Smooth muscle cell (in vitro differentiated cells): ENCODE data around the gene OGDH. TPM values are rescaled to one million over a fixed set of nuclear protein-coding genes. Genes with fewer than 3 reads are reported as not detected.
A peak's percentile ranks its signal among the peaks of the same experiment; 100 is the strongest.

Experiments used
- DNase-seq: peaks from one replicate; lab custom pipeline; 2025; ENCODE audit not compliant: unreplicated experiment; lab: John Stamatoyannopoulos, UW
- H2AFZ ChIP-seq: fragments of 200-600 bp; sonication (generic); 2 replicates; pipeline ENCODE4 v1.6.0; 2016; ENCODE audit warnings: antibody characterized with exemption, low read depth, mild to moderate bottlenecking
- H3F3A ChIP-seq: fragments of 200-600 bp; sonication (generic); 2 replicates; pipeline ENCODE4 v1.6.0; 2017; ENCODE audit warnings: antibody characterized with exemption, low read depth
- H3K27ac ChIP-seq: fragments of 200-600 bp; sonication (generic); 2 replicates; pipeline ENCODE4 v1.5.1; 2016; ENCODE audit warnings: low read depth, mild to moderate bottlenecking
- H3K27me3 ChIP-seq: fragments of 200-600 bp; sonication (generic); 2 replicates; pipeline ENCODE4 v1.6.1; 2016; ENCODE audit warnings: low read depth, mild to moderate bottlenecking
- H3K36me3 ChIP-seq: fragments of 200-600 bp; sonication (generic); 2 replicates; pipeline ENCODE4 v1.5.1; 2016; ENCODE audit warnings: low read depth
- H3K4me1 ChIP-seq: fragments of 200-600 bp; sonication (generic); 2 replicates; pipeline ENCODE4 v1.5.1; 2016; ENCODE audit warnings: low read depth
- H3K4me2 ChIP-seq: fragments of 200-600 bp; sonication (generic); 2 replicates; pipeline ENCODE4 v1.6.0; 2016; ENCODE audit warnings: mild to moderate bottlenecking
- H3K4me3 ChIP-seq: fragments of 200-600 bp; sonication (generic); 2 replicates; pipeline ENCODE4 v1.5.1; 2016; ENCODE audit warnings: mild to moderate bottlenecking
- H3K79me2 ChIP-seq: fragments of 200-600 bp; sonication (generic); 2 replicates; pipeline ENCODE4 v1.6.0; 2016; ENCODE audit warnings: low read depth, mild to moderate bottlenecking
- H3K9ac ChIP-seq: fragments of 200-600 bp; sonication (generic); 2 replicates; pipeline ENCODE4 v1.6.0; 2016; ENCODE audit warnings: low read depth
- H3K9me3 ChIP-seq: fragments of 200-600 bp; sonication (generic); replicated peaks from 2 replicates; pipeline ENCODE4 v1.5.1; 2016; ENCODE audit warnings: low read depth
- H4K20me1 ChIP-seq: fragments of 200-600 bp; sonication (generic); 2 replicates; pipeline ENCODE4 v1.6.0; 2016; ENCODE audit warnings: low read depth
- CTCF ChIP-seq: fragments of 200-600 bp; sonication (generic); IDR thresholded peaks from 2 replicates; pipeline ENCODE4 v1.5.1; 2017; ENCODE audit warnings: borderline replicate concordance, mild to moderate bottlenecking, antibody characterized with exemption; ENCODE audit not compliant: insufficient read depth, poor library complexity, severe bottlenecking
- WGBS: methylation state at CpG from one replicate; pipeline ENCODE4 v1.1.7; 2016; ENCODE audit warnings: low lambda C conversion rate; 5-methylcytosine and 5-hydroxymethylcytosine counted together
- polyA plus RNA-seq: library from polyadenylated mRNA; unstranded; fragments of >200 nt; fragmentation: Nextera tagmentation; extraction: Ambion mirVana; gene quantifications from 2 replicates; pipeline ENCODE4 v1.2.1, GENCODE V29; 2016
- total RNA-seq: library from RNA; depleted of rRNA; stranded (reverse); fragments of >200 nt; gene quantifications from 2 replicates; pipeline ENCODE4 v1.2.3, GENCODE V29; 2014

Gene OGDH
- total and polyA plus RNA-seq, 2 experiments from 2014 or later = 32.6 to 34.2 TPM

DNA sequence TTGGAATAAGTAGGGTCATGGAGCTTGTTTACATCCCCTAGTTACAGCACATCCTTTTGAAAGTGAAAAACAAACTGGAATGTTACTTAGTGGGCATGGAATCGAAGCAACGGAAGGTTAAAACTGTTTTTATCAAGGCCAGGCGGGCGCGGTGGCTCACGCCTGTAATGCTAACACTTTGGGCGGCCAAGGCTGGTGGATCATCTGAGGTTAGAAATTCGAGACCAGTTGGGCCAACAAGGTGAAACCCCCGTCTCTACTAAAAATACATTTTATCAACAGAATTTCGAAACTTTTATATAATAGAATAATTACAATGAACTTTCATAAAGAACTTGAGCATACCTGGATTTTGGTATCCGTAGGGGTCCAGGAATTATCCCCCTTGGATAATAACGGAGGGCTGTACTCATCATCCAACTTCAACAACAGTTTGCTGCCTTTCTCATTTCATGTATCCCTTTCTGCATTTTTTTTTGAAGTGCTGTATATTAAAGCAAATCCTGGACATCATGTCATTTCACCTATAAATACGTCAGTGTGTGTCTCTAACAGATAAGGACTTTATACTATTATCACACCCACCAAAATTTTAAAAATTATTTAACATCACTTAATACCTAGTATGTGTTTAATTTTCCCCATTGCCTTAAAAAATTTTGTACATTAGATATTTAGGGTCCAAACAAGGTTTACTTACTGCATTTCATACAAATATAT lies 23.1 kb upstream of the OGDH start:
- H4K20me1 ChIP-seq = no peaks in the 10 kb centered on the region
- no peak overlapping the region for H3K9ac ChIP-seq
- no peaks in the 10 kb centered on the region for H3K36me3 ChIP-seq
- H3K27ac ChIP-seq = peak overlapping the region; percentile 90
- peak overlapping the region; percentile 71 for H3K4me3 ChIP-seq
- no peaks in the 10 kb centered on the region for H3K27me3 ChIP-seq
- H2AFZ ChIP-seq = no peak overlapping the region
- DNase-seq = no peak
- peaks cover 14% of the 10 kb centered on the region for H3K4me1 ChIP-seq
- TF ChIP-seq CTCF = no peak
- WGBS = 94% methylated on average over 13 of the region's 13 CpGs
- peak overlapping the region; percentile 87 for H3K4me2 ChIP-seq
- no peaks in the 10 kb centered on the region for H3K9me3 ChIP-seq
- H3F3A ChIP-seq = no peaks in the 10 kb centered on the region
- peaks cover 16% of the 10 kb centered on the region for H3K79me2 ChIP-seq

DNA sequence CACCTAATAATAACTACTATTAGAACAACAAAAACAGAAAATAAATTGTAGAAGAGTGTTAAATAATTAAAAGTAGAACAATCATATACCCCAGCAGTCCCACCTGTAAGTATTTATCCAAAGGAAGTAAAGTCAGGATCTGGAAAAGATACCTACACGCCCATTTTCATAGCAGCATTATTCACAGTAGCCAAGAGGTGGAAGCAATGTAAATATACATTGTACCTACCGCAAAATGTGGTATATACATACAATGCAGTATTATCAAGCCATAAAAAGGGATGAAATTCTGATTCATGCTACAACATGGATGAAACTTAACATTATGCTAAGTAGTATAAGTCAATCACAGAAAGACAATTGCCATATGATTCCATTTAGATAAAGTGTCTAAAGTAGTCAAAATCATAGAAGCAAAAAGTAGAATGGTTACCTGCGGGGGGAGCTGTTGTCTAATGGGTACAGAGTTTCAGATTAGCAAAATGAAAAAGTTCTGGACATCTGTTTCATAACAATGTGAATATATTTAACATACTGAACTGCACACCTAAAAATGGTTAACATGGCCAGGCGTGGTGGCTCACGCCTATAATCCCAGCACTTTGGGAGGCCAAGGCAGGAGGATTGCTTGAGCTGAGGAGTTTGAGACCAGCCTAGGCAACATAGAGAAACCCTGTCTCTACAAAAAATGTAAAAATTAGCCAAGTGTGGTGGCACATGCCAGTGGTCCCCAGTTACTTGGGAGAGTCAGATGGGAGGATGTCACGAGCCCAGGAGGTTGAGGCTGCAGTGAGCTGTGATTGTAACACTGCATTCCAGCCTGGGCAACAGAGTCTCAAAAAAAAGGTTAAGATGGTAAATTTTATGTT lies 18.4 kb upstream of the OGDH start:
- no peak for DNase-seq

DNA sequence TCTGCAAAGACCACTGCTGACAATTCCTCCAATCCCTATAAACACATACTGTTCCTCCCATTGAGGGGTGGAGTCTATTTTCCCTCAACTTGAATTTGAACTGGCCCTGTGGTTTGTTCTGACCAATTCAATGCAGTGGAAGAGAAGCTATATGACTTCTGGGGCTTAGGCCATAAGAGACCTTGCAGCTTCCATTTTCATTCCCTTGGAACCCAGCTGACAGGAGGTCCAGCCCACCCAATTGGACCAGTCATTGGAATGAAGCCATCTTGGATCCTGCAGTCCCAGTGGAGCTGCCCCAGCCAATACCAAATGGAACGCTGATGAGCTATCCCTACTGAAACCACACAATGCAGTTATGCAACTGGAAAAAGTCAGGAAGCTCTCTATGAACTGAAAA lies 15.5 kb upstream of the OGDH start:
- no peaks in the 10 kb centered on the region for H4K20me1 ChIP-seq
- H3K79me2 ChIP-seq = no peaks in the 10 kb centered on the region
- H3K9ac ChIP-seq = no peak overlapping the region
- no peaks in the 10 kb centered on the region for H3K36me3 ChIP-seq
- no peak for DNase-seq
- H3K9me3 ChIP-seq = no peaks in the 10 kb centered on the region
- no peaks in the 10 kb centered on the region for H3K4me1 ChIP-seq
- H3K27me3 ChIP-seq = no peaks in the 10 kb centered on the region
- no peak overlapping the region for H2AFZ ChIP-seq
- no peaks in the 10 kb centered on the region for H3F3A ChIP-seq
- TF ChIP-seq CTCF = no peak
- H3K4me2 ChIP-seq = no peak overlapping the region
- H3K27ac ChIP-seq = no peak overlapping the region
- H3K4me3 ChIP-seq = no peak overlapping the region
- 96% methylated on average over 1 of the region's 1 CpG for WGBS

More for the DNA sequence above, 18.4 kb upstream of the OGDH start:
- no peaks in the 10 kb centered on the region for H3K79me2 ChIP-seq
- H3K27ac ChIP-seq = no peak overlapping the region
- H3K27me3 ChIP-seq = no peaks in the 10 kb centered on the region
- TF ChIP-seq CTCF = peak; percentile 65
- H4K20me1 ChIP-seq = no peaks in the 10 kb centered on the region
- no peaks in the 10 kb centered on the region for H3K36me3 ChIP-seq
- no peaks in the 10 kb centered on the region for H3K4me1 ChIP-seq
- H3K4me2 ChIP-seq = no peak overlapping the region
- no peak overlapping the region for H3K4me3 ChIP-seq
- H3K9ac ChIP-seq = no peak overlapping the region
- no peaks in the 10 kb centered on the region for H3K9me3 ChIP-seq
- no peaks in the 10 kb centered on the region for H3F3A ChIP-seq
- H2AFZ ChIP-seq = no peak overlapping the region
- 60% methylated on average over 6 of the region's 6 CpGs for WGBS
